Measurements from ENCODE around the gene RNF141.

RNF141 gene

GRCh38 chr11:10499874-10500601 is 40.9 kb downstream of the RNF141 start:
- DNase-seq (ENCODE audit: low read depth in 2 of 2, low spot score in 1 of 2): no peak

GRCh38 chr11:10499452-10499851 is 41.5 kb downstream of the RNF141 start:
- DNase-seq (ENCODE audit: low read depth in 2 of 2, low spot score in 1 of 2): no peak

- no peak for DNase-seq (ENCODE audit: low read depth in 2 of 2, low spot score in 1 of 2)
Measured at GRCh38 chr11:10498426-10499250, 42.3 kb downstream of the RNF141 start.

GRCh38 chr11:10498022-10498400 is 43.0 kb downstream of the RNF141 start:
- no peak for DNase-seq (ENCODE audit: low read depth in 2 of 2, low spot score in 1 of 2)

- DNase-seq (ENCODE audit: low read depth in 2 of 2, low spot score in 1 of 2): no peak
Measured at GRCh38 chr11:10497371-10498021, 43.5 kb downstream of the RNF141 start.

GRCh38 chr11:10496296-10496936 is 44.6 kb downstream of the RNF141 start:
- DNase-seq (ENCODE audit: low read depth in 2 of 2, low spot score in 1 of 2): no peak

GRCh38 chr11:10495464-10495786 is 45.6 kb downstream of the RNF141 start:
- no peak for DNase-seq (ENCODE audit: low read depth in 2 of 2, low spot score in 1 of 2)

GRCh38 chr11:10494636-10495463 is 46.1 kb downstream of the RNF141 start:
- DNase-seq (ENCODE audit: low read depth in 2 of 2, low spot score in 1 of 2): no peak

- no peak for DNase-seq (ENCODE audit: low read depth in 2 of 2, low spot score in 1 of 2)
Measured at GRCh38 chr11:10493041-10493663, 47.8 kb downstream of the RNF141 start.

- DNase-seq (ENCODE audit: low read depth in 2 of 2, low spot score in 1 of 2): no peak
Measured at GRCh38 chr11:10492084-10492483, 48.9 kb downstream of the RNF141 start.

- DNase-seq (ENCODE audit: low read depth in 2 of 2, low spot score in 1 of 2): no peak
Measured at GRCh38 chr11:10490398-10491241, 50.4 kb downstream of the RNF141 start.

- DNase-seq (ENCODE audit: low read depth in 2 of 2, low spot score in 1 of 2): no peak
Measured at GRCh38 chr11:10490032-10490397, 51.0 kb downstream of the RNF141 start.

- DNase-seq (ENCODE audit: low read depth in 2 of 2, low spot score in 1 of 2): no peak
Measured at GRCh38 chr11:10488934-10489691, 51.9 kb downstream of the RNF141 start.

GRCh38 chr11:10488121-10488933 is 52.7 kb downstream of the RNF141 start:
- no peak for DNase-seq (ENCODE audit: low read depth in 2 of 2, low spot score in 1 of 2)

GRCh38 chr11:10487002-10487647 is 53.9 kb downstream of the RNF141 start:
- no peak for DNase-seq (ENCODE audit: low read depth in 2 of 2, low spot score in 1 of 2)

- no peak for DNase-seq (ENCODE audit: low read depth in 2 of 2, low spot score in 1 of 2)
Measured at GRCh38 chr11:10486161-10486840, 54.7 kb downstream of the RNF141 start.

- DNase-seq (ENCODE audit: low read depth in 2 of 2, low spot score in 1 of 2): no peak
Measured at GRCh38 chr11:10485646-10486045, 55.3 kb downstream of the RNF141 start.

Data from stimulated activated CD8-positive, alpha-beta memory T cell treated with anti-CD3 and anti-CD28 coated beads, Interleukin-4, amount 100 ng/mL, for 1 hour (primary cell).